ENCODE data around the gene DLST.

GRCh38 chr14:74921987-74922751, 40.5 kb downstream of the DLST start:
- no peak for TF ChIP-seq CTCF (conservative IDR thresholded peaks at IDR 0.05; ENCODE audit: low read depth, low read length)
- no peak for TF ChIP-seq MAZ (IDR thresholded peaks at IDR 0.05; ENCODE audit: borderline replicate concordance, low read depth, low read length)
- no peak for TF ChIP-seq USF2 (IDR thresholded peaks at IDR 0.05; ENCODE audit: low read depth, low read length)
- no peak for TF ChIP-seq FOS (IDR thresholded peaks at IDR 0.05; ENCODE audit: low read depth, low read length)
- no peak for TF ChIP-seq RAD21 (IDR thresholded peaks at IDR 0.05; ENCODE audit: low read length)
- TF ChIP-seq POLR2A (IDR thresholded peaks at IDR 0.05; ENCODE audit: low read depth, low read length): no peak
- no peak for TF ChIP-seq RFX5 (IDR thresholded peaks at IDR 0.05; ENCODE audit: low read depth, low read length)
- no peak for TF ChIP-seq BHLHE40 (IDR thresholded peaks at IDR 0.05; ENCODE audit: low read depth, low read length)
- no peak for TF ChIP-seq ELK1 (IDR thresholded peaks at IDR 0.05; ENCODE audit: borderline replicate concordance, low read depth, low read length)
- TF ChIP-seq RCOR1 (IDR thresholded peaks at IDR 0.05; ENCODE audit: insufficient replicate concordance, low read length): no peak
- no peak for TF ChIP-seq CEBPB (IDR thresholded peaks at IDR 0.05; ENCODE audit: low read depth, low read length)
- TF ChIP-seq MAFK (IDR thresholded peaks at IDR 0.05; ENCODE audit: low read depth, low read length): no peak
- TF ChIP-seq SMC3 (IDR thresholded peaks at IDR 0.05; ENCODE audit: low read depth, low read length): no peak

Data from IMR-90 (cell line).